HUES6 (cell line): ENCODE results near the gene PITHD1.
"Not testable (repeated sequence)": the region's sequence is repeated elsewhere in the genome, so short reads cannot be mapped to it uniquely, and the experiment has no call there.

Experiments
- H3K27ac ChIP-seq: 2 replicates; pipeline ENCODE4 v1.7.0; 2013; ENCODE audit warnings: low read depth, mild to moderate bottlenecking, low read length, inconsistent platforms
- H3K27me3 ChIP-seq: 2 replicates; pipeline ENCODE4 v1.6.1; 2013; ENCODE audit warnings: low read length; ENCODE audit not compliant: control insufficient read depth, insufficient read depth
- H3K36me3 ChIP-seq: 2 replicates; pipeline ENCODE4 v1.6.1; 2013; ENCODE audit warnings: low read length; ENCODE audit not compliant: control insufficient read depth, insufficient read depth
- H3K4me1 ChIP-seq: 2 replicates; pipeline ENCODE4 v1.6.1; 2013; ENCODE audit warnings: low read length; ENCODE audit not compliant: control insufficient read depth, insufficient read depth
- H3K4me3 ChIP-seq: 2 replicates; pipeline ENCODE4 v1.5.1; 2013; ENCODE audit warnings: low read depth, low read length
- H3K9ac ChIP-seq: one replicate; pipeline ENCODE4 v1.6.1; 2013; ENCODE audit warnings: mild to moderate bottlenecking, low read length
- H3K9me3 ChIP-seq: 2 replicates; pipeline ENCODE4 v1.6.1; 2013; ENCODE audit warnings: low read depth, low read length; ENCODE audit not compliant: control insufficient read depth, insufficient read depth

The PITHD1 gene

DNA sequence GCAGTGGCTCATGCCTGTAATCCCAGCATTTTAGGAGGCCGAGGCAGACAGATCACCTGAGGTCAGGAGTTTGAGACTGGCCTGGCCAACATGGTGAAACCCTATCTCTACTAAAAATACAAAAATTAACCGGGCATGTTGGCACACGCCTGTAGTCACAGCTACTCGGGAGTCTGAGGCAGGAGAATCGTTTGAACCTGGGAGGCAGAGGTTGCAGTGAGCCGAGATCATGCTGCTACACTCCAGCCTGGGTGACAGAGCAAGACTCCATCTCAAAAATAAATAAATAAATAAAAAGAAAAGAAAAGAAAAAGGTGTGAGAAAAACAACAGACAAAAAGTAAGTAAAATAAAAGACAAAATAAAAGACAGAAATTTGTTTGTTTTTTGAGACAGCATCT lies 55.9 kb downstream of the PITHD1 start:
- H3K27ac ChIP-seq, H3K9me3 ChIP-seq, H3K4me3 ChIP-seq, H3K4me1 ChIP-seq, H3K9ac ChIP-seq, H3K36me3 ChIP-seq: not testable (repeated sequence)
- peaks cover 20% of the 10 kb centered on the region for H3K27me3 ChIP-seq

DNA sequence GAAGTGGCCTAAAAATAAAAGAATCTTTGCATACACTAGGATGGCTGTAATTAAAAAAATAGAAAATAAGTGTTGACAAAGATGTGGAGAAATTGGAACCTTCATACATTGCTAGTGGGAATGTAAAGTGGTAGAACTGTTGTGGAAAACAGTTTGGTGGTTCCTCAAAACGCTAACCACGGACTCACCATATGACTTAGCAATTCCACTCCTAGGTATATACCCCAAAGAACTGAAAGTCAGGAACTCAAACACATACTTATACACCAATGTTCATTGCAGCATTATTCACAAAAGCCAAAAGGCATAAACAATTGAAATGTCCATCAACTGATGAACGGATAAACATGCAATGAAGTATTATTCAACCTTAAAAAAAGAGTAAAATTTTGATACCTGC lies 57.8 kb downstream of the PITHD1 start:
- Histone ChIP-seq H3K4me3 (no peak overlapping the region), H3K9me3 (no peaks in the 10 kb centered on the region), H3K4me1 (no peaks in the 10 kb centered on the region), H3K9ac (no peak overlapping the region), H3K27me3 (peaks cover 20% of the 10 kb centered on the region), H3K27ac (no peak overlapping the region), H3K36me3 (no peaks in the 10 kb centered on the region)
